Measurements from ENCODE around the gene WNT7A. TPM values are rescaled to one million over a fixed set of nuclear protein-coding genes. Genes with fewer than 3 reads are reported as not detected.
"Not testable (repeated sequence)": the region's sequence is repeated elsewhere in the genome, so short reads cannot be mapped to it uniquely, and the experiment has no call there.

Gene WNT7A
- 10 to 100 TPM in 2 of 8 experiments, 1 to 10 TPM in 4, under 1 TPM in 2; 0.09 to 14.1 (median 7.6) TPM for total RNA-seq

DNA sequence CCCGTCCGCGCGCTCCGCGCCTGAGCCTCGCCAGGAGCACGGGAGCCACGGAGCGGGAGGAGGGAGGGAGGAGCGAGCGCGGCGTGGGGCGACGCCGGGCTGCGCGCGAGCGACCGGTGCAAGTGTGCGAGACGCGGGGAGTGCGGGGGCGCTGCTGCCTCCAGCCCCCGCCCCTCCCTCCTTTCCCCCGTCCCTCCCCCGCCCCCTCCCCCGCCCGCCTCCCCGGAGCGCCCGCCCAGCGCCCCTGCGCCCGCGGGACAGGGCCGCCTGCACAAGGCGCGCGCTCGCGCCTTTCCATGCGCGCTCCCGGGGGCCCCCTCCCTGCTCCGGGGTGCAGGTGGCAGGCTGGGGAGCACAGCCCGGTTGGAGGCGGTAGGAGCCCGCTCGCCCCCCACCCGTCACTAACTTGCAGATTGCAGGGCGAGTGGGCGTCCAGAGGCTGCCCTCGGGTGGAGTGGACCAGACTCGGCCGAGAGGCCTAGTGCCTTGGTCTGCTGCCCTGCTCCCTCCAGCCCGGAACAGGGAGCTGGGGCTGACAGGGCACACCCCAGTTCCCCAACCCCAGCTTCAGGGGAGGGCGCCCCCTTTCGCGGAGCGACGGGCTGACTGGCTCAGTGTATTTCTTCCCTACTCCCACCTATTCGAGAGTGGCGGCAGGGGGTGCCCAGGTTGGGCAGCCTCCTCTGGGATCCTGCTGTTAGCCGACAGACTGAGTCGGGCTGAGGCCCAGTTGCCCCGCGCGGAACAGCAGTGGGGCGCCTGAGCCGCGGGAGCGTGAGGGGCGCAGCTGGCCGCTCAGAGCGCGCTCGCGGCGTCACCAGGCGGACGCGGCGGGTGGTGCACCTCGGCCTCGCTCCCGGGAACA, at the start of gene WNT7A:
Gene WNT7A (minus strand): TSS at position 126 of the 865 bp plus-strand sequence. CDS start 255 bp downstream, outside the sequence.
- peak within 1 kb of the TSS; percentile 63 to 67 for H3K27ac ChIP-seq
- peaks cover 0 to 3% of the 10 kb centered on the region in 2 donors for H3K4me1 ChIP-seq (replicated peaks in 1 of 2)
- peak; percentile 57 to 89 (median 73) for ATAC-seq (replicated peaks in 6 of 8)
- peak within 1 kb of the TSS; percentile 47 to 59 (median 51) for H3K4me3 ChIP-seq
- in situ Hi-C loops (cut with MboI; ENCODE audit: low pct_unique_long_range_greater_than_20kb in 2 of 9, low sequenced_read_pairs in 9 of 9, unreplicated experiment in 9 of 9): loop anchor here (5.0 to 25.0 kb wide), 7 partner anchors 215 to 582 kb away; partner anchors contain the start of gene HDAC11 (in 4 of the 9)
- 2% methylated on average over 10 of the region's 90 CpGs; no CpG with 5 or more reads in 9 of the 10 experiments for WGBS, 10 experiments

DNA sequence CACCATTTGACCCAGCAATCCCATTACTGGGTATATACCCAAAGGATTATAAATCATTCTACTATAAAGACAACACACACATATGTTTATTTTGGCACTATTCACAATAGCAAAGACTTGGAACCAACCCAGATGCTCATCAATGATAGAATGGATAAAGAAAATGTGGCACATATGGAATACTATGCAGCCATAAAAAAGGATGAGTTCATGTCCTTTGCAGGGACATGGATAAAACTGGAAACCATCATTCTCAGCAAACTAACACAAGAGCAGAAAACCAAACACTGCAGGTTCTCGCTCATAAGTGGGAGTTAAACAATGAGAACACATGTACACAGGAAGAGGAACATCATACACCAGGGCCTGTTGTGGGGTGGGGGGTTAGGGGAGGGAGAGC, 48.9 kb upstream of the WNT7A start:
- not testable (repeated sequence) for H3K4me3 ChIP-seq; ATAC-seq (replicated peaks in 6 of 8); H3K4me1 ChIP-seq (replicated peaks in 1 of 2); H3K27ac ChIP-seq
- in situ Hi-C loops (cut with MboI; ENCODE audit: low pct_unique_long_range_greater_than_20kb in 2 of 9, low sequenced_read_pairs in 9 of 9, unreplicated experiment in 9 of 9): loop anchor here in 1 of 9 experiments (25.0 kb wide), 1 partner anchor 184 kb away; the partner anchor contains the start of gene CHCHD4
- WGBS, 10 experiments: 80% methylated on average over 1 of the region's 1 CpG; no CpG with 5 or more reads in 9 of the 10 experiments

DNA sequence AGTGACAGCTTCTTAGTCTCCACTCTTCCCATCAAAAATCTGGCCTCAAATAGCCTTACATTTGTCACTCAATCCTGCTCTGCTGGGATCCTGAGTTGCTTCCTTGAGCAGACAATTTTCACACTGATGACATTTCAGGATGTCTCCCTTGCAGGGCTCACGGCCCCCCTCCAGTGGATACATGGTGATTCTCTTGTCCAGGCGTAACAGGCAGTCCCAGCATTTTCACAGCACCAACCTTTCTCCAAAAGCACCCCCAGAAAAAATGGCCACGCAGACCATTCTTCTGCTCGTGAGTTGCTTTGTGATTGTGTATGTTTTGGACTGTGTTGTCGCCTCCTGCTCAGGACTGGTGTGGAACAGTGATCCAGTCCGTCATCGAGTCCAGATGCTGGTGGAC, 47.4 kb upstream of the WNT7A start:
- peak in 1 of 8 experiments; percentile 46 for ATAC-seq (replicated peaks in 6 of 8)
- Histone ChIP-seq H3K4me3 (no peak overlapping the region), H3K27ac (no peak overlapping the region), H3K4me1 (replicated peaks in 1 of 2) (no peaks in the 10 kb centered on the region)
- in situ Hi-C loops (cut with MboI; ENCODE audit: low pct_unique_long_range_greater_than_20kb in 2 of 9, low sequenced_read_pairs in 9 of 9, unreplicated experiment in 9 of 9): loop anchor here in 1 of 9 experiments (25.0 kb wide), 1 partner anchor 185 kb away; the partner anchor contains the start of gene CHCHD4
- 33 to 100% (median 75%) methylated on average over 1 to 6 of the region's 7 CpGs; no CpG with 5 or more reads in 2 of the 10 experiments for WGBS, 10 experiments

DNA sequence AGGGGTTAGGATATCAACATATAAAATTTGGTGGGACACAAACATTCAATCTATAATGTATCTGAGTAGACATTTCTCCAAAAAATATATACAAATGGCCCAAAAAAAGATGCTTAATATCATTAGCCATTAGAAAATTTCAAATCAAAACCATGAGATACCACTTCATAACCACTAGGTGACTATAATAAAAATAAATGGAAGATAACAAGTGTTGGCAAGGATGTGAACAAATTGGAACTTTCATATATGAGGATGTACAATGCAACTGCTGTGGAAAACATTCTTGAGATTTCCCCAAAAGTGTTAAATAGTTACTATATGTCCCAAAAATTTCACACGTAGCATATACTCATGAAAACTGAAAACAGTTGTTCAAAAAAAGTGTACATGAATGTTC, 36.5 kb upstream of the WNT7A start:
- 0 to 94% (median 64%) methylated on average over 1 of the region's 1 CpG; no CpG with 5 or more reads in 1 of the 10 experiments for WGBS, 10 experiments
- ATAC-seq (replicated peaks in 6 of 8): no peak
- Histone ChIP-seq H3K27ac (no peak overlapping the region), H3K4me1 (replicated peaks in 1 of 2) (no peaks in the 10 kb centered on the region), H3K4me3 (no peak overlapping the region)
- in situ Hi-C loops (cut with MboI; ENCODE audit: low pct_unique_long_range_greater_than_20kb in 2 of 9, low sequenced_read_pairs in 9 of 9, unreplicated experiment in 9 of 9): no loop called here

DNA sequence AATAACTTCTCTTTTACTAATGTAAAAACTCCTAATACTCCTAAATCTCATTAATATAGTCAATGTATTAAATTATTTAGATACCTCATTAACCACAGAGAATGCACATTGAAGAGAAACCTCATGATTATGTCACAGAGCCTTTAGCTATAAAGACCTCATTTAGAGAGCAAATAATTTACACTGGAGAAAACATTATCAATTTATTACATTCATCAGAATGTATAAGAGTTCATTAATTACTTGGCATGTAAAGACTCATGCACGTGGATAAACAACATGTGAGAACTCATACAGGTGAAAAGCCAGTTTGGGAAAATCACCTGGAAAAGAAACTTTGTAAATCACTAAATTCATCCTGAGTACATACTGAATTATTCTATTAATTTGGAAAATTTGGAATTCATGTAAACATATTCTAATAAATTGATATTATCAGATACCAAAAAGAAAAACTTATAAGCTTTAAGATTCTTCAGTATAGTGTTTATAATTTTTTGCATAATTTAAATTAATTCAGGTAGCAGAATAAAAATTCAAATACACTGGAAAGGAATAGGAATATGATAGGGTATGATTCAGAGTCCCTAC, 22.9 kb upstream of the WNT7A start:
- Histone ChIP-seq H3K27ac (no peak overlapping the region), H3K4me1 (replicated peaks in 1 of 2) (peaks cover 0 to 4% of the 10 kb centered on the region in 2 donors), H3K4me3 (no peak overlapping the region)
- 0 to 63% (median 44%) methylated on average over 1 of the region's 1 CpG for whole genome bisulfite sequencing, 10 experiments
- in situ Hi-C loops (cut with MboI; ENCODE audit: low pct_unique_long_range_greater_than_20kb in 2 of 9, low sequenced_read_pairs in 9 of 9, unreplicated experiment in 9 of 9): no loop called here
- ATAC-seq (replicated peaks in 6 of 8): no peak

DNA sequence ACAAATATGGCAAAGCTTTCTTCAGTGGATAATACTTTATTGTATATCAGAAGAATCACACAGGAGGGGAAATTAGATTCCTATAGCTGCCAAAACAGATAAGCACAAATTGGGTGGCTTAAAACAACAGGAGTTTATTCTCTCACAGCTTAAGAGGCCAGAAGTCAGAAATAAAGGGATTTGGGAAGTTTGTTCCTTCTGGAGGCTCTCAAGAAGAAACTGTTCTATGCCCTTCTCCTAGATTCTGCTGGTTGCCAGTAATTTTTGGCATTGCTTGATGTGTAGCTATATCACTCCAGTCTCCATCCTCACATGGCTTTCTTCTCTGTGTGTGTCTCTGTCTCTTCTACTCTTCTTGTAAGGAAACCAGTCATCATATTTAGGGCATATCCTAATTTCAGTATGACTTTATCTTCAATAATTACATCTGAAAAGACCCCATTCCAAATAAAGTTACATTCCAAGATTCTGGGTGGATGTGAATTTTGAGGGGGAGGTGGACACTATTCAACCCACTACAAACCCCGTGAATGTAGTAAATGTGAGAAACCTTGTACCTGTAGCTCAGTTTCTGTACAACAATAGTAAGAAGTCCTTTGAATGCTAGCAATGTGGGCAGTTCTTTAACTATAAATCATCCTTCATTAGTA, 22.2 kb upstream of the WNT7A start:
- H3K27ac ChIP-seq: no peak overlapping the region
- WGBS, 10 experiments: 0 to 88% (median 40%) methylated on average over 1 of the region's 1 CpG; no CpG with 5 or more reads in 4 of the 10 experiments
- no peak overlapping the region for H3K4me3 ChIP-seq
- in situ Hi-C loops (cut with MboI; ENCODE audit: low pct_unique_long_range_greater_than_20kb in 2 of 9, low sequenced_read_pairs in 9 of 9, unreplicated experiment in 9 of 9): no loop called here
- ATAC-seq (replicated peaks in 6 of 8): no peak
- peaks cover 0 to 4% of the 10 kb centered on the region in 2 donors for H3K4me1 ChIP-seq (replicated peaks in 1 of 2)

DNA sequence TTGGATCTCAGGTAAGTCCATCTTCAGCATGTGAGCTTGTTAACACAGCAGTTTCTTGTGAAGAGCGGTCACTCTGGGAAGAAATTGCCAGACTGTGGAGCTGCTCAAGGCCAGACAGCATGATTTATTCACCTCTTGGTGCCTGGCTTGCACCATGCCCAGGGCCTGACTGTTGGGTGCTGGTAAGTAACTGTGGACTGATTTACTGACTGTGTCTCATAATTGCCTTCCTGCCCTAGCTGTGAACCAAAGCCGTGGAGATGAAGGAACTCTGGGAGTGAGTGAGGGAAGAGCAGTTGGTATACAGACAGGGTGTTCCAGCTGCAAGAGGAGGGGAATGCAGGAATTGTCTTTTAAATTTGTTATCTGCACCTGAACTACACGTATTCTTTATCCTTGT, 18.5 kb upstream of the WNT7A start:
- H3K4me3 ChIP-seq: no peak overlapping the region
- H3K27ac ChIP-seq: no peak overlapping the region
- ATAC-seq (replicated peaks in 6 of 8): peak in 1 of 8 experiments; percentile 20
- H3K4me1 ChIP-seq (replicated peaks in 1 of 2): peaks cover 4 to 10% of the 10 kb centered on the region in 2 donors
- in situ Hi-C loops (cut with MboI; ENCODE audit: low pct_unique_long_range_greater_than_20kb in 2 of 9, low sequenced_read_pairs in 9 of 9, unreplicated experiment in 9 of 9): loop anchor here in 7 of 9 experiments (10.0 to 25.0 kb wide), 4 partner anchors 236 to 566 kb away; partner anchors contain the start of gene HDAC11 (in 4 of the 7)
- 0 to 72% (median 43%) methylated on average over 1 to 3 of the region's 3 CpGs; no CpG with 5 or more reads in 2 of the 10 experiments for WGBS, 10 experiments

DNA sequence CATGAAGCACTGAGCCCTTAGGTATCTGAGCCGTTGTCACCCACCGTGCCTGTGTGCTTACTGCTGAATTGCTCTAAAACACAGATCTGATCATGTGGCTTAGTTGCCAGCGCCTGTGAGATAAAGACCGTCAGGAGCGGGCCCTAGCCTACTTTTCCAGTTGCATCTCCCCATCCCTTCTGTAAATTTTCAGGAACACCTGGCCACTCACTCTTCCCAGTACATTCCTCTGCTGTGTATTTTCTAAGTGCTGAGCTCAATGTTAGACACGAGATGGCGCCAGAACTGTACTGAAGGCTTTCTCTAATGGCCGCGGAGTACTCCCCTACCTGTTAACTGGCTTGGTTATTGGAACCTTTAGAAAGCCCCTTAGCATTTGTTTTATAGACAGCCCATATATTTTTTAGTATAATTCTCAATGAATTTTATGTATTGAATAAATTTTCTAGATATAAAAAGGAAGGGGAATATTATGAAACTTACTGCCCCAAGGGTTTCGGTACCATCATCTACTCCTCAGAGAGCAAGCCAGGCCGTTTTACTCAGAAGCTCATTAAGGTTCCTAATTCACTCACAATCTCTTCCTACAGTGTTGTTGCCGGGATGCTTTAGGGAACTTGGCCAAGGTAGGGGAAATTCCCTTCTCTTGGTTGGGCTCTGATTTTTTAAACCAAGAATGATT, 16.7 kb upstream of the WNT7A start:
- in situ Hi-C loops (cut with MboI; ENCODE audit: low pct_unique_long_range_greater_than_20kb in 2 of 9, low sequenced_read_pairs in 9 of 9, unreplicated experiment in 9 of 9): loop anchor here in 7 of 9 experiments (10.0 to 25.0 kb wide), 4 partner anchors 234 to 568 kb away; partner anchors contain the start of gene HDAC11 (in 4 of the 7)
- peaks cover 4 to 13% of the 10 kb centered on the region in 2 donors for H3K4me1 ChIP-seq (replicated peaks in 1 of 2)
- H3K4me3 ChIP-seq: peak overlapping the region in 4 of 5 donors; percentile 36 to 52 (median 45)
- peak in 7 of 8 experiments; percentile 18 to 53 (median 30) for ATAC-seq (replicated peaks in 6 of 8)
- WGBS, 10 experiments: 0 to 100% (median 29%) methylated on average over 1 to 11 of the region's 12 CpGs; no CpG with 5 or more reads in 1 of the 10 experiments
- H3K27ac ChIP-seq: no peak overlapping the region

DNA sequence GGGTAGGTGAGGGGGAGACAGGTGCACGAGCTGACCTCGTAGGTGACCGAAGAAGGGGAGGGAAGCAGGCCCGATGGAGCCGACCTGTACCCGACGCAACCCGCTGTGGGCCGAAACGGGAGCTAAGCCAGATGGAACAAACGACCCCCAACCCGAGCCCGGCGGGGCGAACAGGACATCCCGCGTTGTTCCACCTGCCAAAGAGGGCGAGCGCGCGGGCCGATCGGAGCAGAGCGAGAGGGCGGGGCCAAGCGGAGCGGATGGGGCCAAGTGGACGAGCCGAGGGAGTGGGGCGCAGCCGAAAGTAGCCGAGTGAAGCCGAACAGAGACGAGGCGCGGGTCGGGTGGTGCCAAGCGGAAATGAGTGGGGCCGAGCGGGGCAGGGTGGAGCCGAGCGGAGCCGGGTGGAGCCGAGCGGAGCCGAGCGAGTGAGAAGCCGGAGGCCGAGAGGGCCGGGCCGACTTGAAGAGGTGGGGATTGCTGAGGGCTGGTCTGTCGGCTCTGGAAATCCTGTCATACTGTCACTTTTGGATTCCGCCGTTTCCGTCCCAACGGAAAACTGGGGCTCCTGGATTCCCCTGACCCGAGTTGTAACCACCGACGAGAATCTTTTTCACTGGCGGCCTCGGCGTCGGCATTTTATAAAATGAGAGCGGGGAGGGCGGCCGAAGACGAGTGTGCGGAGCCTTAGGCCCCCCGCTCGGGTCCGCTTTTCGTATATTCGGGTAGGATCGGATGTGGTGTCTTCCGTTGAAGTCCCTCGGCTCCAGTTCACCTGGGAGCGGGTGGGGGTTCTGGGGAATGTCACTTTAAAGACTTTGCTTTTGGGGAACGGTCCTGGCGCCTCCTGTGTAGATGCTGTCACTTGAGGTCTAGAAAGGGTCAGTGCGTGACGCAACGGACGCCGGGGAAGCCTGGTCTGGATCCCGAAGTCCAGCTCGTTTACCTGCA, 15.6 kb upstream of the WNT7A start:
- Histone ChIP-seq H3K27ac (no peak overlapping the region), H3K4me1 (replicated peaks in 1 of 2) (peaks cover 4 to 13% of the 10 kb centered on the region in 2 donors), H3K4me3 (peak overlapping the region; percentile 36 to 52 (median 45))
- in situ Hi-C loops (cut with MboI; ENCODE audit: low pct_unique_long_range_greater_than_20kb in 2 of 9, low sequenced_read_pairs in 9 of 9, unreplicated experiment in 9 of 9): loop anchor here in 7 of 9 experiments (10.0 to 25.0 kb wide), 4 partner anchors 233 to 569 kb away; partner anchors contain the start of gene HDAC11 (in 4 of the 7)
- peak; percentile 95 to 99 (median 98) for ATAC-seq (replicated peaks in 6 of 8)
- 0 to 5% (median 3%) methylated on average over 4 to 39 of the region's 86 CpGs; no CpG with 5 or more reads in 2 of the 10 experiments for WGBS, 10 experiments

DNA sequence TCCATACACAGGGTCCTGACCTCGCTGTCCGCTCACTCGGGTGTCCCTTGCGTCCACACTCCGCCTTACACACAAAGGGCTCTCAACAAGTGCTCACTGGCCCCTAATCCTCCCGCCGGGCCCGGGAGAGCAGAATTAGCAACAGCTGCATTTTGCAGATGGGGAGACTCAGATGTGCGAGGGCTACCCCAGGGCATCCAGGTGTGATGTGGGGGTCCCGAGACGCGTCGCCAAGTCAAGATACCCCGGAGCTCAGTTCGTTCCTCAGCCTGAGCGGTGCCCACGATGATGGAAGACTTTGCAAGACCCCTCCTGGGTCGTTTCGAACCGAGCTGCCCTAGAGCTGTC, 14.9 kb upstream of the WNT7A start:
- WGBS, 10 experiments: 0 to 40% (median 11%) methylated on average over 1 to 6 of the region's 20 CpGs; no CpG with 5 or more reads in 5 of the 10 experiments
- in situ Hi-C loops (cut with MboI; ENCODE audit: low pct_unique_long_range_greater_than_20kb in 2 of 9, low sequenced_read_pairs in 9 of 9, unreplicated experiment in 9 of 9): loop anchor here in 7 of 9 experiments (10.0 to 25.0 kb wide), 4 partner anchors 232 to 570 kb away; partner anchors contain the start of gene HDAC11 (in 4 of the 7)
- peaks cover 4 to 13% of the 10 kb centered on the region in 2 donors for H3K4me1 ChIP-seq (replicated peaks in 1 of 2)
- peak overlapping the region in 4 of 5 donors; percentile 8 to 52 (median 42) for H3K4me3 ChIP-seq
- ATAC-seq (replicated peaks in 6 of 8): no peak
- no peak overlapping the region for H3K27ac ChIP-seq
